MM.1S (cell line): ENCODE results near the gene TMEM125.

Source experiments
- CTCF ChIP-seq: fragments of 300-600 bp; sonication (generic); IDR thresholded peaks from 2 replicates; pipeline ENCODE4 v1.5.1; 2016; ENCODE audit warnings: antibody characterized with exemption, low read length, mixed read lengths
- EZH2 ChIP-seq: fragments of 300-600 bp; sonication (generic); optimal IDR thresholded peaks from 2 replicates; pipeline ENCODE3; 2017; ENCODE audit warnings: low read depth, mild to moderate bottlenecking, antibody characterized with exemption, low read length, mixed read lengths
- EZH2phosphoT487 ChIP-seq: fragments of 300-600 bp; sonication (generic); IDR thresholded peaks from 2 replicates; pipeline ENCODE4 v1.6.1; 2018; ENCODE audit warnings: antibody characterized with exemption, low read length

GRCh38 chr1:43267818-43268425, 1.9 kb upstream of the TMEM125 start:
- TF ChIP-seq CTCF (no peak), EZH2 (no peak), EZH2phosphoT487 (no peak)
